Umbilical cord (tissue), 2 donors: Measurements from ENCODE around the gene CCHCR1. TPM values are rescaled to one million over a fixed set of nuclear protein-coding genes. Genes with fewer than 3 reads are reported as not detected.
"Not testable (repeated sequence)": the region's sequence is repeated elsewhere in the genome, so short reads cannot be mapped to it uniquely, and the experiment has no call there.

ENCODE experiments used
- DNase-seq: peaks from one replicate; pipeline ENCODE4 v3.0.0-alpha.2; 2015; ENCODE audit warnings: low spot score
- total RNA-seq: library from RNA; depleted of rRNA; stranded (reverse); fragments of >200 nt; gene quantifications from one replicate; pipeline ENCODE4 v1.2.3, GENCODE V29; 2014; ENCODE audit warnings: low replicate concordance; ENCODE audit not compliant: insufficient read depth

Gene CCHCR1, protein sequence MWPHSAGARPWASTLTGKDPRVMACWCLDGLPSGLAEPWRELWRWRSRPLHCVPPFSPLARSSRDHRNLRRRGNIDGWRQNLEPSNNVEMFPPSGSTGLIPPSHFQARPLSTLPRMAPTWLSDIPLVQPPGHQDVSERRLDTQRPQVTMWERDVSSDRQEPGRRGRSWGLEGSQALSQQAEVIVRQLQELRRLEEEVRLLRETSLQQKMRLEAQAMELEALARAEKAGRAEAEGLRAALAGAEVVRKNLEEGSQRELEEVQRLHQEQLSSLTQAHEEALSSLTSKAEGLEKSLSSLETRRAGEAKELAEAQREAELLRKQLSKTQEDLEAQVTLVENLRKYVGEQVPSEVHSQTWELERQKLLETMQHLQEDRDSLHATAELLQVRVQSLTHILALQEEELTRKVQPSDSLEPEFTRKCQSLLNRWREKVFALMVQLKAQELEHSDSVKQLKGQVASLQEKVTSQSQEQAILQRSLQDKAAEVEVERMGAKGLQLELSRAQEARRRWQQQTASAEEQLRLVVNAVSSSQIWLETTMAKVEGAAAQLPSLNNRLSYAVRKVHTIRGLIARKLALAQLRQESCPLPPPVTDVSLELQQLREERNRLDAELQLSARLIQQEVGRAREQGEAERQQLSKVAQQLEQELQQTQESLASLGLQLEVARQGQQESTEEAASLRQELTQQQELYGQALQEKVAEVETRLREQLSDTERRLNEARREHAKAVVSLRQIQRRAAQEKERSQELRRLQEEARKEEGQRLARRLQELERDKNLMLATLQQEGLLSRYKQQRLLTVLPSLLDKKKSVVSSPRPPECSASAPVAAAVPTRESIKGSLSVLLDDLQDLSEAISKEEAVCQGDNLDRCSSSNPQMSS
- 31.8 TPM for total RNA-seq

DNA sequence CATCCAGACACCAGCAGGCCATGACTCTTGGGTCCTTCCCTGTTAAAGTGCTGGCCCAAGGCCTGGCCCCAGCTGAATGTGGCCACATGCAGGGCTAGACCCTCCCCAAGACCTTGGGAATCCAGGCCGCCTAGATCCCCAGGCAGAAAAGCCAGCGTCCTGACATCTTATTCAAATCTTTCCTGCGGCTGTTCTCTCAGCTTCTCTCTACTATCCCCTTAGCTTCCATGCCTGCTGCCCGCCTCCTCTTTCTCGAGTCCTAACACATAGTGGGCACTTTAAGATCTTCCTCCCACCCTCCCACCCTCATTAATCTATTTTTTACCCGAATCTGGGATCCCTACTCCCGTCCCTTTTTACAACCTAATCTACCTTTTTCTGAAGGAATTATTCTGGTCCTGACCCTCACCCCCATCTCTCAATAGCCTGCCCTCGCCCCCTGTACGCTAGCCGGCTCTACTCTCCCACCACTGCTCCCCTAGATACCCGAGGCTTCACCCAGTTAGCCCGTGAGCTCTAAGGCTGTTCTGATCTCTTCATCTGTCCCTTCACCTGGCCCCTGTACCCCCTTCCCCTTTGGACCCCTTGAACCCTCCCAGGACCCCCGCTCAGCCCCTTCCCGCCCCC, at the start of gene CCHCR1:
Gene CCHCR1, minus strand, starts transcription at position 290 of the 627 bp plus-strand sequence. Its CDS starts 202 bp downstream, at position 88.
- DNase-seq = no peak

DNA sequence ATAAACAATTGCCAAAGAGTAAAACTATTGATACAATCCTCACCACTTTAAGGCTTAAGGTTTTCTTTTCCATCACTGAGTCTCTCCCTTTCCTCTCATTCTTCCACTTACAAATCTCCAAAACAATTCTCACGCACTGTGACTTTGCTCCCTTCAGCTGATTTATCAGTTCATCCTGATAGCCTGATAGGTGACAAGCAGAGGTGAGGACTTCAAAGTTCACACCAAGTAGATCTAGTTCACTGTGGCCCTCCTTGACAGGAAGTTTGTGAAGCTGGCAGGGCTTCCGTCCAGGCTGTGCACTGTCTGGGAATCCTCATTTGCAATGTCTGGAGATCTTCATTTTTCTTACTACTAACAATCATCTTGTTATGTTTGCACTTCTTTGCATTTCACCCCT, 48.0 kb upstream of the CCHCR1 start:
- no peak for DNase-seq

- DNase-seq = no peak
These were observed 47.1 kb upstream of the CCHCR1 start for GRCh38 chr6:31204751-31205145.

- DNase-seq = no peak
These were observed 45.9 kb upstream of the CCHCR1 start for GRCh38 chr6:31203345-31203979.

- DNase-seq = no peak
These were observed 44.9 kb upstream of the CCHCR1 start for GRCh38 chr6:31202259-31203166.

GRCh38 chr6:31199105-31199452, 41.5 kb upstream of the CCHCR1 start:
- DNase-seq = not testable (repeated sequence)

- DNase-seq = peak; percentile 85
These were observed 40.1 kb upstream of the CCHCR1 start for GRCh38 chr6:31197559-31198305.

GRCh38 chr6:31196251-31197022, 38.8 kb upstream of the CCHCR1 start:
- DNase-seq = not testable (repeated sequence)

DNA sequence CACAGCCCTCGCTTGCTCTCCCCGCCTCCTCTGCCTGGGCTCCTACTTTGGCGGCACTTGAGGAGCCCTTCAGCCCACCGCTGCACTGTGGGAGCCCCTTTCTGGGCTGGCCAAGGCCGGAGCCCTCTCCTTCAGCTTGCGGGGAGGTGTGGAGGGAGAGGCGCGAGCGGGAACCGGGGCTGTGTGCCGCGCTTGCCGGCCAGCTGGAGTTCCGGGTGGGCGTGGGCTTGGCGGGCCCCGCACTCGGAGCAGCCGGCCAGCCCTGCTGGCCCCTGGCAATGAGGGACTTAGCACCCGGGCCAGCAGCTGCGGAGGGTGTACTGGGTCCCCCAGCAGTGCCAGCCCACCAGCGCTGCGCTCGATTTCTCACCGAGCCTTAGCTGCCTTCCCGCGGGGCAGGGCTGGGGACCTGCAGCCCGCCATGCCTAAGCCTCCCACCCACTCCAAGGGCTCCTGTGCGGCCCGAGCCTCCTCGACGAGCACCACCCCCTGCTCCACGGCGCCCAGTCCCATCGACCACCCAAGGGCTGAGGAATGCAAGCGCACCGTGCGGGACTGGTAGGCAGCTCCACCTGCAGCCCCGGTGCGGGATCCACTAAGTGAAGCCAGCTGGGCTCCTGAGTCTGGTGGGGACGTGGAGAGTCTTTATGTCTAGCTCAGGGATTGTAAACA, 37.8 kb upstream of the CCHCR1 start:
- not testable (repeated sequence) for DNase-seq

DNA sequence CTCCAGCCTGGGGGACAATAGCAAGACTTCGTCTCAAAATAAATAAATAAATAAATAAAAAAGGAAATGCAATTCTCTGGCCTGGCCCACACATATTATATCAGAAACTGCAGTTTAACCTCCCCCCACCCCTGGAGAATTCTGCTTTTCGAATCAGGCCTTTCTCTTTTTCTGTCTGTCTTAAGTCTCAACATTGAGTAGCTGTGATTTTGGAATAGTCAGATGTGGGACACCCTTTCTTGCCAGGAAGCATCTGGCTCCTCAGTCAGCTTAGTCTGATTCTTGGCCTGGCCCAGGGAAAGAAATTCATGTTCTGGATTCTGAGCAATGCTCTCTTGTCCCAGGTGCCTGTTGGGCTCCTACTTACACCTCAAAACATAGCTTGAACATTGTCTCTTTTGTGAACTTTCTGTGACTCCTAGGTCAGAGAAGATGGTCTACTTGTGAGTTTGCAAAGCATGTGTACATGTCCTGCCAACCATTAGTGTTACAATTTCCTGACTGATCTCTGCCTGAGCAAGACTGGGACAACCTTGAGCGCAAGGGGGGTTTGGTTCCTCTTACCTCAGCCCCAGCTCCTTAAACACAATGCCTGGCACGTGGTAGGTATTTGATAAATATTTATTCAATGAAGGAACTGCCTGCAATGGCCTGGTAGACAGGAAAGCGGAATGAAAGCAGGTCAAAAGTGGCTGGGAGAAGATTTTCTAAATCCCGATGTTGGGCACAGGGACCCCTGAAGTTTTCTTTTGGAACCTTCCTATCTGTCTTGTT, 36.6 kb upstream of the CCHCR1 start:
- no peak for DNase-seq

DNA sequence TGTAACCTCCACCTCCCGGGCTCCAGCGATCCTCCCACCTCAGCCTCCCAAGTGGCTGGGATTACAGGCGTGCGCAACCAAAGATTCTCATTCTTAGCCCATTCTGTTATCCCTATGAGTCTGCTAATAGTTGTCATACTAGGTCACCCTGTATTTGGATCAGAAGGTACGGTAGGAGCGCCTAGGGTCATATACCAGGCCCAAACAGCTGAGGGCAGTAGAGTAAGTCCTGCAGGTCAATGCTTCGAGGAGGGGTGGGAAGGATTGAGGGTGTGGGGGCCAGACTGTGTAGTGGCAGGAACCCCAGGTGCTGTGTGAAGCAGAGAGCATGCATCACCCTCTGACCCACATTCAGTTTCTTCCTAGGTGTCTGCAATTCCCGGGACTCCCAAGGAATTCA, 35.6 kb upstream of the CCHCR1 start:
- DNase-seq = no peak

DNA sequence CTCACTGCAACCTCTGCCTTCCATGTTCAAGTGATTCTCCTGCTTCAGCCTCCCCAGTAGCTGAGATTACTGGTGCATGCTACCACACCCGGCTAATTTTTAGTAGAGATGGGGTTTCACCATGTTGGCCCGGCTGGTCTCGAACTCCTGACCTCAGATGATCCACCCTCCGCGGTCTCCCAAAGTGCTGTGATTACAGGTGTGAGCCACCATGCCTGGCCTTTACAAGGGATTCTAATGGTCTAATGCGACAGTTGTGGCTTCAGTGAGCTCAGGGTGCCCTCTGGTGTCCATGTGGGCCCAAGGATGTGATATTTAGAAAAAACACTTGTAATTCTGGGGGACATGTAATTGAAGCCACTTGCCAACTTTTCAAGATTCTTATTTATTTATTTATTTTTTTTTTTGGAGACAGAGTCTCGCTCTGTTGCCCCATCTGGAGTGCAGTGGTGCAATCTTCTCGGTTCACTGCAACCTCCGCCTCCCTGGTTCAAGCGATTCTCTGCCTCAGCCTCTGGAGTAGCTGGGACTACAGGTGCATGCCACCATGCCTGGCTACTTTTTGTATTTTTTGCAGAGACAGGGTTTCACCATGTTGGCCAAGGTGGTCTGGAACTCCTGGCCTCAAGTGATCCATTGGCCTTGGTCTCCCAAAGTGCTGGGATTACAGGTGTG, 35.0 kb upstream of the CCHCR1 start:
- DNase-seq = peak; percentile 66

DNA sequence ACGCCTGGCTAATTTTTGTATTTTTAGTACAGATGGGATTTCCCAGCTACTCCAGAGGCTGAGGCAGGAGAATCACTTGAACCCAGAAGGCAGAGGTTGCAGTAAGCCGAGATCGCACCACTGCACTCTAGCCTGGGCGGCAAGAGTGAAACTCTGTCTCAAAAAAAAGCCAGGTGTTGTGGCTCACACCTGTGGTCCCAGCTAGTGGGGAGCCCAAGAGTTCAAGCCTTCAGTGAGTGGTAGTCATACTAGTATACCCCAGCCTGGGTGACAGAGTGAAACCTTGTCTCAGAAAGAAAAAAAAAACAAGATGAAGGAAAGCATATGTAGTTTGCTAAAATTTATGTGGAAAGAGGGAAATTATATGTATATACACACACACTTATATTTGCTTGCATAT, 32.9 kb upstream of the CCHCR1 start:
- DNase-seq = no peak

DNA sequence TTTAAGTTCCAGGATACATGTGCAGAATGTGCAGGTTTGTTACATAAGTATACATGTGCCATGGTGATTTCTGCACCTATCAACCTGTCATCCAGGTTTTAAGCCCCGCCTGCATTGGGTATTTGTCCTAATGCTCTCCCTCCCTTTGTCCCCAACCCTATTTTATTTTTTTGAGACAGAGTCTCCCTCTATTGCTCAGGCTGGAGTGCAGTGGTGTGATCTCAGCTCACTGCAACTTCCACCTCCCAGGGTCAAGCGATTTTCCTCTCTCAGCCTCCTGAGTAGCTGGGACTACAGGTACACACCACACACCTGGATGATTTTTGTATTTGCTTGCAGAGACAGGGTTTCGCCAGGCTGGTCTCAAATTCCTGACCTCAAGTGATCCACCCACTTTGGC, 31.6 kb upstream of the CCHCR1 start:
- not testable (repeated sequence) for DNase-seq

DNA sequence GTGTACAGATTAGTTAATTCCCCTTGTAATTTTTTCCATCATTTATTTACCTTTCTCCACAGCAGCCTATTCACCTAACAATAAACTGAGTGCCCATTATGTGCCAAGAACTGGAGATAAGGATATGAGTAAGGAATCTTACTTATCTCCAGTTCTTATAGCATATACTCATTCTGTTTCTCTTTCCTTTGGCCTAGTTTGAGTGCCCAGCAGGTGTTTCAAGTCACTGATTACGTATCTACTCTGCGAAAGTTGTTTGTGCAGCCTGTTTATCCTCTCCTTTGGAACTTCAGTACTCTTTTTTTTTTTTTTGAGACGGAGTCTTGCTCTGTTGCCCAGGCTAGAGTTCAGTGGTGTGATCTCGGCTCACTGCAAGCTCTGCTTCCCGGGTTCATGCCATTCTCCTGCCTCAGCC, 30.2 kb upstream of the CCHCR1 start:
- no peak for DNase-seq

DNA sequence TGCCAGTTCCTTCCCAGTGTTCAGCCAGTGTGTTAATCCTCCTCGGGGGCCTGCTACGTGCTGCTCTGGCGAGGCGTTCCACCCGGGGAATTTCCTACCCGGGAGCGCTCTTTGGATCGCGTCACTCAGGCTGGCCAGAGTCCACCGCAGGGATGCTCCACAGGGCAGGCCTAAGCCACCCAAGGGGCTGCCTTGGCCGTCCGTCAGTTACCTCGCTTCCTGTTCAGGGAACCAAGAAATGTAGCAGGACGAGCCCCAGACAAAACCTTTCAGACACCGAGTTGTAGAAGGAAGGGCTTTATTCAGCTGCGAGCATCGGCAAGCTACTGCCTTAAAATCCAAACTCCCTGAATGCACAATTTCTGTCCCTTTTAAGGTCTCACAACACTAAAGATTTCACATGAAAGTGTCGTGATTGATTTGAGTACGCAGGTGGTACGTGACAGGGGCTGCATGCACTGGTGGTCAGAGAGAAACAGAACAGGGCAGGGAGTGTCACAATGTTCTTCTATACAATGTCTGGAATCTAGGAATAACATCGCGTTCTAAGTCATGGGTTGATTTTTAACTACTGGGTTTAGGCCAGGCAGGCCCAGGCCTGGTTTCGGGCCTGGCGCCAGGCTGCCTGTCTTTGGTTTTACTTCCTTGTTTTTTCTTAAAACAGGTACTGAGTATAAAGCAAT, 28.6 kb upstream of the CCHCR1 start:
- DNase-seq = no peak

DNA sequence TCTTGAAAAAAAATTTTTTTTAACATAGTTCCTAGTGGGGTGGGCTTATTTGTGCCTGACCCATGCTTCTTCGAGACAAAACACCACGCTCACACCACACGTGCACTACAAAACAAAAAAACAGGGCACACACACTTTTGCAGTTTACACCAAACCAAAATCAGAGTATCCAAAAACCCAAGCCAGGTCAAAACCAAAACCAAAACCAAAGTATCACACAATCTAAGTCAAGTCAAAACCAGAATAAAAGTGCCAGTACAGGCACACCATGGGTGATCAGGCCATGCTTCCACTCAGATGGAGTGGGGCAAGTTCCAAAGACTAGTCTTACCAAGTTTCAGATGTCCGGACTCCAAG, 28.1 kb upstream of the CCHCR1 start:
- DNase-seq = not testable (repeated sequence)
